H4 (cell line): ENCODE data around the gene SRPRA. TPM values are rescaled to one million over a fixed set of nuclear protein-coding genes. Genes with fewer than 3 reads are reported as not detected.
"Not testable (repeated sequence)": the region's sequence is repeated elsewhere in the genome, so short reads cannot be mapped to it uniquely, and the experiment has no call there.

Source experiments
- DNase-seq: peaks from one replicate; pipeline ENCODE4 v3.0.0-alpha.2; 2015; ENCODE audit warnings: low spot score
- total RNA-seq: library from RNA; depleted of rRNA; stranded (reverse); fragments of >200 nt; shearing (Covaris generic); gene quantifications from 2 replicates; pipeline ENCODE4 v1.2.3, GENCODE V29; 2014

SRPRA gene
- total RNA-seq, 1 experiment from 2014 or later, result 145 TPM

GRCh38 chr11:126284829-126285228, 16.1 kb upstream of the SRPRA start:
- peak; percentile 90 for DNase-seq

GRCh38 chr11:126282736-126283591, 14.3 kb upstream of the SRPRA start, which contains the start of gene TIRAP:
Gene TIRAP, plus strand, starts transcription at chr11:126283093. Its CDS starts 7,802 bp downstream, at chr11:126290895.
- DNase-seq, result no peak

- DNase-seq, result no peak
These were observed 13.7 kb upstream of the SRPRA start for GRCh38 chr11:126282361-126282735.

- no peak for DNase-seq
These were observed 13.0 kb upstream of the SRPRA start for GRCh38 chr11:126281666-126282175.

DNA sequence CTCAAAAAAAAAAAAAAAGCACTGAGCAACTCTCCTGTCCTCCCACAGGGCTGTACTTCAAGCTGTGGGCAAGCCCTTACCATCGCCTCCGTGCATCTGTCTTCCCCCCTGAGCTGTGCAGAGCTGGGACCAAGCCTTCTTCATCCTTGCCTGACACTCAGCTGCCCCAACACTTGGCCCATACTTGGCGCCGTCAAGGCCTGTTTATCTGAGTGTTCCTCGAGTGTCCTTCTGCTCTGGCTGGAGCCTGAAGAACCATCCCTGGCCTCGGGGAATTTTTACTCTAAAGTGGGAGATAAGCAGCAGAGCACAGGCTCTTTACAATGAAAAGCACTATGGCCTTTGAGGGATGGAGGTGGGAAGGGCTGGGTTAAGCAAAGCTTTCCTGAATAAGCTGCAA, 12.6 kb upstream of the SRPRA start:
- no peak for DNase-seq

GRCh38 chr11:126280595-126280994, 11.9 kb upstream of the SRPRA start:
- DNase-seq, result no peak

DNA sequence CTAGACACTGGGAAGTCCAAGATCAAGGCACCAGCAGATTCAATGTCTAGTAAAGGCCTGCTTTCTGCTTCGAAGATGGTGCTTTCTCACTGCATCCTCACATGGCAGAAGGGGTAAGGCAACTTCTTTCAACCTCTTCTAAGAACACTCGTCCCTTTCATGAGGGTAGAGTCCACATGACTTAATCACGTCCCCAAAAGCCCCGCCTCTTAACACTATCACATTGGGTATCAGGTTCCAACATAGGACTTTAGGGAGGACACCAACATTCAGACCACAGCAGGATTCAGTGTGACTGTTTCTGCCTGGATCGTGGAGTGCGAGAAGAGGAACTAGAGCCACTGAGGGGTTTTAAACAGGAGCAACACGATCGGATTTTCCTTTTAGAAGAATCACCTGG, 10.5 kb upstream of the SRPRA start:
- no peak for DNase-seq

DNA sequence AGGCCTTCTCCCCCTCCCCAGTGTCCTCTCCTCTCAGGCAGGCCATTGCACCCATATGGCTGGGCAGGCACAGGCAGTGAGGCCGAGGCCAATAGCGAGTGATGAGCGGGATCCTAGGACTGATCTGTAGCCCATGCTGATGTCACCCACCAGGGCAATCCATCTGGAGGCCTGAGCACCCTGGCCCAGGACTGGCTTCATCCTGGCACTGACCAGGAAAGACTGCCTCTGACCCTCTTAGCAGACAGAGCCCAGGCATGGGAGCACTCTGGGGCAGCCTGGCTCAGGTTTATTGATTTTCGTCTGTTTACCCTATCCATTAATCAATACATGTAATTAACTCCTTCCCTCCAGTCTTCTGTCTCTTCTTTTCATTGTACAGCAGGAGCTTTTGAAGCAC, 9.1 kb upstream of the SRPRA start:
- DNase-seq, result no peak

GRCh38 chr11:126277322-126277721, 8.6 kb upstream of the SRPRA start:
- no peak for DNase-seq

DNA sequence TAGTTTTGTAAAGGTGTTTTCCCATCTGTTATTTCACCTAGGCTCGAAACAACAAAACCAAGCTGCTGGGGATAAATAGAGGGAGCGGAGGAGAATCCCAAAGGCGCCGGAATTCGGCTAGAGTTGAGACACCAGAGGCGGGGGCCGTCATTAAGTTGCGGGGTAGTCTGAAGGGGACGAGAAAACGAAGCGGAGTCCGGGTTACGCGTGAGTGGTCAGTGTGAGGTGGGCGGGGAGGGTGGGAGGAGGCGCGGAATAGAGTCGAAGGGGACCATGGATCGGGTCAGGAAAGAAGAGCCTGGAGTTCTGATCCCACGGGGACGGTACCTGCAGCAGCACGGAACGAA, 361 bp downstream of the SRPRA start:
- no peak for DNase-seq

DNA sequence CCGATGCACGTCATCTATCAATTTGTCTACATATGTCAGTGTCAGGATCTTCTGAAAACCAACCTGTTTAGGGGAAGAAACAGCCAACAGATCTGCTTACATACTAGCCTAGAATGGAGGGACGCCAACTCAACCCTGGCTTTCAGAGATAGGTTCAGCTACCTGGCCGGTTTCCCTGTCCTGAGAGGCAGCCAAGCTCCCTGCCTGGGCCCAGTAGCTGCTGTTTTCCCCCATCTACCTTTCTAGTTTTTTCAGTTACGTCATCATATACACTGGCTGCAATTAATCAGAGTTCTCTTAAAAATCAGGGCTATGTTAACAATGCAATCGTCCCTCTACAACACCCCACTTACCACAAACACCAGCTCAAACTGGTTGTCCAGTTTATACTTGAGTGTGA, 1.0 kb downstream of the SRPRA start:
- no peak for DNase-seq

DNA sequence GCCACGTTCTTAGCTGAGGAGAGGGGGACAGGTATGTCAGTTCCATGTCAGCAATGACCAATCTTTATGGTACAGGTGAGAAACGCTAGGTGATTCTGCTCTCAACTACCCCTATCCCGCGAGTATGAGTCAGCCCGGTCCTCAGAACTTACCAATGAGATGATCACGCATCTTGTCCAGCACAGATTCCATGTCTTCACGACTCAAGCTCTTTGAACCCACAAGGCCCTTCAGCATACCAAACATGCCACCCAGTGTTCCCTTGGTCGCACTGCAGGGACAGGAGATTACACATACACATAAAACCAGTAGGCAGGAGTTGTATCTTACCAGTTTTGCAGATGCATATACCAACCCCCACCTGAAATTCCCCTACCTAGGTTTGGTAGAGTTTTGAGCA, 2.9 kb downstream of the SRPRA start:
- no peak for DNase-seq

DNA sequence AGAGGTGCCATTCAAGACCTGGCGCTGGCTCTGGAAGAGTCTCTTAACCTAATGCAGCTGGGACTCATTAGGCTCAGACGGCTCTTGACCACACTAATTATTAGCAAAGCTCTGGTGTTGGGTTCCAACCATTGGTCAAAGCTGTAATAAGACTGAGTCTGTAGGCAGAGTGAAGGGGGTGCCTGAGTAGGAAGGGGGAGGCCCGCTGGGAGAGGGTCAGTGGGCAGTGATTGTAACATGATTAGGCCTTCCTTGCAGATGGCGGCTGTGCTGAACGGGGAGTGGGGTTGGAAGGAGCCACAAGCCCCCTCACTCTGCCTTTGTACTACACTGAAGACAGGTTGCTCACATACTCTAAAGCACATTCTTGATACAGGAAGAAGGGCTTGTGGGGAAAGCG, 5.2 kb downstream of the SRPRA start:
- DNase-seq, result no peak

- no peak for DNase-seq
These were observed 6.5 kb downstream of the SRPRA start for GRCh38 chr11:126262216-126262615.

- DNase-seq, result peak; percentile 52
These were observed 10.9 kb downstream of the SRPRA start for GRCh38 chr11:126257764-126258163.

DNA sequence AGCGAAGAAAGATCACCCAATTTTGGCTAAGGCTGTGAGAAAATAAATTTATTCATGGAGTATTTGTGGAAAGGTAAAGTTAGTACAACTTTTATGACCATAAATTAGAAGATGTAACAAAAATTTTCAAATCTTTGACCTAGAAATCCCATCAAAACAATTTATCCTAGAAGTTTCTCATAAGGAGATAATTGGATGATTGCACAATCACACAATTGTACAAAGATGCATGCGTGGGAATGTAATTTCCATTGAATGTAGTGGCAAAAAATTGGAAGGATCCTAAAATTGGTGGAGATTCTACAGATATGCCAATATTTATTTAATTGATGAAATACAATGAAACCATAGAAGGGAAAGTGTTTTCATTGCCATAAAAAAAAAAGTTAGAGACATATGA, 11.6 kb downstream of the SRPRA start:
- no peak for DNase-seq

GRCh38 chr11:126256216-126256615, 12.5 kb downstream of the SRPRA start:
- DNase-seq, result no peak

- DNase-seq, result not testable (repeated sequence)
These were observed 13.2 kb downstream of the SRPRA start for GRCh38 chr11:126255507-126255906.

- DNase-seq, result no peak
These were observed 13.9 kb downstream of the SRPRA start for GRCh38 chr11:126254819-126255218.

DNA sequence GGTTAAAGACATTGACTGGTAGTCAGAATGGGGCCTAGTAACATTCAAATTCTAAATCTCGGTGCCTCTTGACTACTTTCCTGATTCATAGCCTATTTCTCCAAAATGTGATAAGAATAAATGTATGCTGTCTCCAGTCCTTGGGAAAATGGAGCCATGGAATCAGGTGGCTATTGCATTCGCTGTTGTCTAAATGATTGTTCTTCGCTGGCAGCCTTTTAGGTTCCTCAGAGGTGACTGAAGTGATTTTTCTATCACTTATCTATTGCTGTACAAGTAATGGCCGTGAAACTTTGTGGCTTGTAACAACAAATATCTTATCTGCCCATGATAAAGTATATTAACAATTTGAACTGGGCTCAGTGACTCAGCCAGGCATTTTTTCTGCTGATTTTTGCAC, 15.4 kb downstream of the SRPRA start:
- no peak for DNase-seq

DNA sequence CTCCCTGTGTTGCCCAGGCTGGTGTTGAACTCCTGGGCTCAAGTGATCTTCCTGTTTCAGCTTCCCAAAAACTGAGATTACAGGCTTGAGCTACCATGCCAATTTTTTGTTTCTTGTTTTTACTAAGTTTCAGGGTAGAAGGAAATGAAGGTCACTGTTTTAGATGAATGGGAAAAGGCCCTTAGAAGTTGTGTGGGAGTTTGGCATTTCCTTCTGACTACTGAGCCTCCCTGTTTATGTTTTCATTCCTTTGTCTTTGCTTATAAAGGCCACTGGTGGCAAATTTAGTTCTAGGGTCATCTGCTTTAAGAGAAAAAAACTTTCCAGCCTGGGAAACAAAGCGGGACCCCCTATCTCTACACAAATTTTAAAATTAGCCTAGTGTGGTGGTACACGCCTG, 22.1 kb downstream of the SRPRA start:
- no peak for DNase-seq

- DNase-seq, result no peak
These were observed 35.3 kb downstream of the SRPRA start for GRCh38 chr11:126233391-126233790.

DNA sequence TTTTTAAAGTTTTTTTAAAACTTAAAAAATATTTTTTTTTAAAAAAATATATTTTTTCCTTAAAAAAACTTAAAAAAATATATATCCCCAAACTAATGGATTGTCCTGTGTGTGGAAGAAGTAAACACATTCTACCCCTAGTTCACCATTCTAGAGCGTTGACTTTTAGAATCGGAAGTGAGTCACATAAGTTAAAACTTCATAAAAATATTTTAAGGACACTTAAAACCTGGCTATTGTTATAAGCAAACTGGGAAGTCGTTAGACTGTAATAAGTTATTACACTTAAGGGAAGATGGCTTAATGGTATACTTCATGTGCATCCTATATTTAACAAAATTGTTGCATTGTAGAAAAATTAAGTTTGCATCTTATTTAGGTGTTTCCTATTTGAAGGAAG, 36.0 kb downstream of the SRPRA start:
- DNase-seq, result no peak
